ENCODE data around the gene PKD2. TPM values are rescaled to one million over a fixed set of nuclear protein-coding genes. Genes with fewer than 3 reads are reported as not detected.

PKD2 gene
- total and polyA plus RNA-seq, 2 experiments from 2014 or later = 17.8 to 36.7 TPM

- WGBS (ENCODE audit: low lambda C conversion rate, missing lambda C conversion rate) = 79% methylated on average over 1 of the region's 1 CpG
- Histone ChIP-seq H3K9me3 (ENCODE audit: low read depth) (no peaks in the 10 kb centered on the region), H3K79me2 (no peaks in the 10 kb centered on the region), H3K36me3 (replicated peaks; ENCODE audit: insufficient read depth, low read depth) (no peaks in the 10 kb centered on the region), H3K9me2 (replicated peaks; ENCODE audit: insufficient read depth) (no peaks in the 10 kb centered on the region), H3K4me3 (no peak overlapping the region), H3K27ac (no peak overlapping the region), H4K20me1 (ENCODE audit: insufficient read depth, poor library complexity, severe bottlenecking) (no peaks in the 10 kb centered on the region), H3K4me1 (ENCODE audit: insufficient read depth) (no peaks in the 10 kb centered on the region), H3K27me3 (no peaks in the 10 kb centered on the region), H2AFZ (no peak overlapping the region), H3K4me2 (no peak overlapping the region)
- TF ChIP-seq EZH2phosphoT487 (IDR thresholded peaks at IDR 0.05; ENCODE audit: low read depth, severe bottlenecking, unreplicated experiment) = no peak
- TF ChIP-seq CTCF (IDR thresholded peaks at IDR 0.05; ENCODE audit: poor library complexity) = no peak
- TF ChIP-seq EZH2 (IDR thresholded peaks at IDR 0.05; ENCODE audit: borderline replicate concordance) = no peak
- no peak for DNase-seq (ENCODE audit: low spot score)
These were observed 79.6 kb downstream of the PKD2 start for GRCh38 chr4:88087004-88087403.

- no peak overlapping the region for H3K27ac ChIP-seq
- no peaks in the 10 kb centered on the region for H3K9me2 ChIP-seq (replicated peaks; ENCODE audit: insufficient read depth)
- H3K27me3 ChIP-seq = no peaks in the 10 kb centered on the region
- no peaks in the 10 kb centered on the region for H4K20me1 ChIP-seq (ENCODE audit: insufficient read depth, poor library complexity, severe bottlenecking)
- no peaks in the 10 kb centered on the region for H3K4me1 ChIP-seq (ENCODE audit: insufficient read depth)
- no peak overlapping the region for H2AFZ ChIP-seq
- H3K4me3 ChIP-seq = no peak overlapping the region
- H3K9me3 ChIP-seq (ENCODE audit: low read depth) = no peaks in the 10 kb centered on the region
- TF ChIP-seq EZH2phosphoT487 (IDR thresholded peaks at IDR 0.05; ENCODE audit: low read depth, severe bottlenecking, unreplicated experiment) (no peak), CTCF (IDR thresholded peaks at IDR 0.05; ENCODE audit: poor library complexity) (no peak), EZH2 (IDR thresholded peaks at IDR 0.05; ENCODE audit: borderline replicate concordance) (no peak)
- H3K79me2 ChIP-seq = no peaks in the 10 kb centered on the region
- no peak for DNase-seq (ENCODE audit: low spot score)
- no peaks in the 10 kb centered on the region for H3K36me3 ChIP-seq (replicated peaks; ENCODE audit: insufficient read depth, low read depth)
- H3K4me2 ChIP-seq = no peak overlapping the region
These were observed 83.5 kb downstream of the PKD2 start for GRCh38 chr4:88090898-88091297.

GRCh38 chr4:88091378-88091777 is 83.9 kb downstream of the PKD2 start:
- Histone ChIP-seq H4K20me1 (ENCODE audit: insufficient read depth, poor library complexity, severe bottlenecking) (no peaks in the 10 kb centered on the region), H3K4me2 (no peak overlapping the region), H3K79me2 (no peaks in the 10 kb centered on the region), H3K27ac (no peak overlapping the region), H3K9me3 (ENCODE audit: low read depth) (no peaks in the 10 kb centered on the region), H3K27me3 (no peaks in the 10 kb centered on the region), H3K36me3 (replicated peaks; ENCODE audit: insufficient read depth, low read depth) (no peaks in the 10 kb centered on the region), H2AFZ (no peak overlapping the region), H3K4me3 (no peak overlapping the region), H3K9me2 (replicated peaks; ENCODE audit: insufficient read depth) (no peaks in the 10 kb centered on the region), H3K4me1 (ENCODE audit: insufficient read depth) (no peaks in the 10 kb centered on the region)
- DNase-seq (ENCODE audit: low spot score) = no peak
- WGBS (ENCODE audit: low lambda C conversion rate, missing lambda C conversion rate) = 98% methylated on average over 3 of the region's 3 CpGs
- TF ChIP-seq EZH2 (IDR thresholded peaks at IDR 0.05; ENCODE audit: borderline replicate concordance) = no peak
- no peak for TF ChIP-seq CTCF (IDR thresholded peaks at IDR 0.05; ENCODE audit: poor library complexity)
- TF ChIP-seq EZH2phosphoT487 (IDR thresholded peaks at IDR 0.05; ENCODE audit: low read depth, severe bottlenecking, unreplicated experiment) = no peak

- no peaks in the 10 kb centered on the region for H3K27me3 ChIP-seq
- WGBS (ENCODE audit: low lambda C conversion rate, missing lambda C conversion rate) = 90% methylated on average over 5 of the region's 5 CpGs
- H3K4me3 ChIP-seq = no peak overlapping the region
- H3K4me2 ChIP-seq = no peak overlapping the region
- no peaks in the 10 kb centered on the region for H3K36me3 ChIP-seq (replicated peaks; ENCODE audit: insufficient read depth, low read depth)
- no peaks in the 10 kb centered on the region for H3K4me1 ChIP-seq (ENCODE audit: insufficient read depth)
- no peaks in the 10 kb centered on the region for H3K79me2 ChIP-seq
- H4K20me1 ChIP-seq (ENCODE audit: insufficient read depth, poor library complexity, severe bottlenecking) = no peaks in the 10 kb centered on the region
- DNase-seq (ENCODE audit: low spot score) = no peak
- no peak overlapping the region for H3K27ac ChIP-seq
- H3K9me2 ChIP-seq (replicated peaks; ENCODE audit: insufficient read depth) = no peaks in the 10 kb centered on the region
- H2AFZ ChIP-seq = no peak overlapping the region
- no peak for TF ChIP-seq CTCF (IDR thresholded peaks at IDR 0.05; ENCODE audit: poor library complexity)
- no peak for TF ChIP-seq EZH2 (IDR thresholded peaks at IDR 0.05; ENCODE audit: borderline replicate concordance)
- no peak for TF ChIP-seq EZH2phosphoT487 (IDR thresholded peaks at IDR 0.05; ENCODE audit: low read depth, severe bottlenecking, unreplicated experiment)
- no peaks in the 10 kb centered on the region for H3K9me3 ChIP-seq (ENCODE audit: low read depth)
These were observed 86.4 kb downstream of the PKD2 start for GRCh38 chr4:88093874-88094273.

Data from hepatocyte (in vitro differentiated cells).